Right atrium auricular region (tissue), 2 donors: ENCODE measurements around the gene EVA1A. TPM values are rescaled to one million over a fixed set of nuclear protein-coding genes. Genes with fewer than 3 reads are reported as not detected.

Experiments
- DNase-seq: peaks from one replicate; pipeline ENCODE4 v3.0.0-alpha.2; 2019; ENCODE audit warnings: low spot score
- H3K27ac ChIP-seq, 2 donors: fragments of 200-600 bp; sonication (generic); 1 replicate in 1 of 2; 2 replicates in 1 of 2; pipeline ENCODE4 v1.5.1; 2016 to 2019
- H3K27me3 ChIP-seq, 2 donors: fragments of 200-600 bp; sonication (generic); one replicate each; pipeline versions ENCODE4 v1.5.1 to v1.6.0; 2017 to 2019
- H3K36me3 ChIP-seq: fragments of 200-600 bp; sonication (generic); one replicate; pipeline ENCODE4 v1.5.1; 2016
- H3K4me1 ChIP-seq, 2 donors: fragments of 200-600 bp; sonication (generic); one replicate each; pipeline versions ENCODE4 v1.5.1 to v1.6.0; 2017 to 2019
- H3K4me3 ChIP-seq, 2 donors: fragments of 200-600 bp; sonication (generic); 1 replicate in 1 of 2; 2 replicates in 1 of 2; pipeline ENCODE4 v1.5.1; 2017 to 2019; ENCODE audit warnings: mild to moderate bottlenecking in 1 of 2, moderate library complexity in 1 of 2
- H3K9me3 ChIP-seq, 2 donors: fragments of 200-600 bp; sonication (generic); one replicate each; pipeline ENCODE4 v1.5.1; 2019
- total RNA-seq, 2 donors: library from RNA; depleted of rRNA; stranded (reverse); fragments of >200 nt; gene quantifications; one replicate each; pipeline ENCODE4 v1.1.0, GENCODE V29; 2016
- TF ChIP-seq, protein P1 (sequence below), 2 donors: fragments of 200-600 bp; sonication (generic); IDR thresholded peaks; one replicate each; pipeline ENCODE4 v1.5.1; 2019; ENCODE audit warnings: antibody characterized with exemption in 2 of 2

The EVA1A gene, protein sequence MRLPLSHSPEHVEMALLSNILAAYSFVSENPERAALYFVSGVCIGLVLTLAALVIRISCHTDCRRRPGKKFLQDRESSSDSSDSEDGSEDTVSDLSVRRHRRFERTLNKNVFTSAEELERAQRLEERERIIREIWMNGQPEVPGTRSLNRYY
- total RNA-seq: 1 to 10 TPM in 1 of 2 donors, under 1 TPM in 1; 0.47 to 1.2 TPM

DNA sequence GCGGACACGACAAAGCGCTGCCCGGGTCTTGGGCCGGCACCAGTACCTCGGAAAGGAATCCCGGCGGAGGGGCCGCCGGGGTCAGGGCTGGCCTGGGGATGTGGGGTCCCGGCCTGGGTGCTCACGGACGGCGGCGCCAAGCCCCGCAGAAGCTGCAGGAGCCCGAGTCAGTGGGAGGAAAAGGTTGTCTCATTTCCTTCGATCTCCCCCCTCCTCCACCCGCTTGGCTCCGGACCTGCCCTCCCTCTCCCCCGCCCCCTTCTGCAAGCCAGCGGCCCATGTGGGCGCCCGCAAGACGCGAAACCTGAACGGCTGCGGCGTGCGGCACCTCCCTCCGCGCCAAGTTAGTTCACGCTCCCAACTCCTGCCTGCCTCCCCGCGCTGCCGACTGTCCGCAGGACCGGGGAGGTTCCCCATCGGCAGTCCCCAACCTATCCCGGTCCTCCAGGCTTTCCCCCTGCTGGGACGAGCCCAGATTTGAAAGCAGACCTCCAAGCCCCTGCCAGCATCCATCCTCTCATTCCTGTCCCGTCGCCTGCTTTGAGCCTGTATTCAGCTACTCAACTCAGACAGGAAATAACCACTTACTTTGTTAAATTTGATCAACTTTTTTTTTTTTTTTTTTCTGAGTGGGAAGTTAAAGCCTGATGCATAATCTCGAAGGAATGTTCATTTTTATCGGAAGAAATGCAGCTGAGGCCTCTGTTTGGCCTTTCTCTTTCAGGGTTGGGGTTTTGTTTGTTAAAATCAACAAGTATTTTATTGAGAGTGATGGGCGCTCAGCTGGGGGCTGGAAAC, at the start of gene EVA1A:
Gene EVA1A (minus strand): TSS at position 172 of the 798 bp plus-strand sequence. CDS start 42,799 bp downstream, outside the sequence.
- H3K27me3 ChIP-seq: no peaks in the 10 kb centered on the region
- no peaks in the 10 kb centered on the region for H3K9me3 ChIP-seq
- TF ChIP-seq, protein P1, sequence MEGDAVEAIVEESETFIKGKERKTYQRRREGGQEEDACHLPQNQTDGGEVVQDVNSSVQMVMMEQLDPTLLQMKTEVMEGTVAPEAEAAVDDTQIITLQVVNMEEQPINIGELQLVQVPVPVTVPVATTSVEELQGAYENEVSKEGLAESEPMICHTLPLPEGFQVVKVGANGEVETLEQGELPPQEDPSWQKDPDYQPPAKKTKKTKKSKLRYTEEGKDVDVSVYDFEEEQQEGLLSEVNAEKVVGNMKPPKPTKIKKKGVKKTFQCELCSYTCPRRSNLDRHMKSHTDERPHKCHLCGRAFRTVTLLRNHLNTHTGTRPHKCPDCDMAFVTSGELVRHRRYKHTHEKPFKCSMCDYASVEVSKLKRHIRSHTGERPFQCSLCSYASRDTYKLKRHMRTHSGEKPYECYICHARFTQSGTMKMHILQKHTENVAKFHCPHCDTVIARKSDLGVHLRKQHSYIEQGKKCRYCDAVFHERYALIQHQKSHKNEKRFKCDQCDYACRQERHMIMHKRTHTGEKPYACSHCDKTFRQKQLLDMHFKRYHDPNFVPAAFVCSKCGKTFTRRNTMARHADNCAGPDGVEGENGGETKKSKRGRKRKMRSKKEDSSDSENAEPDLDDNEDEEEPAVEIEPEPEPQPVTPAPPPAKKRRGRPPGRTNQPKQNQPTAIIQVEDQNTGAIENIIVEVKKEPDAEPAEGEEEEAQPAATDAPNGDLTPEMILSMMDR (IDR thresholded peaks at IDR 0.05): no peak
- H3K27ac ChIP-seq: peak within 1 kb of the TSS in 1 of 2 donors; percentile 31
- peak within 1 kb of the TSS; percentile 36 to 57 for H3K4me3 ChIP-seq
- no peaks in the 10 kb centered on the region for H3K36me3 ChIP-seq
- peaks cover 0 to 13% of the 10 kb centered on the region in 2 donors for H3K4me1 ChIP-seq
- DNase-seq: no peak

DNA sequence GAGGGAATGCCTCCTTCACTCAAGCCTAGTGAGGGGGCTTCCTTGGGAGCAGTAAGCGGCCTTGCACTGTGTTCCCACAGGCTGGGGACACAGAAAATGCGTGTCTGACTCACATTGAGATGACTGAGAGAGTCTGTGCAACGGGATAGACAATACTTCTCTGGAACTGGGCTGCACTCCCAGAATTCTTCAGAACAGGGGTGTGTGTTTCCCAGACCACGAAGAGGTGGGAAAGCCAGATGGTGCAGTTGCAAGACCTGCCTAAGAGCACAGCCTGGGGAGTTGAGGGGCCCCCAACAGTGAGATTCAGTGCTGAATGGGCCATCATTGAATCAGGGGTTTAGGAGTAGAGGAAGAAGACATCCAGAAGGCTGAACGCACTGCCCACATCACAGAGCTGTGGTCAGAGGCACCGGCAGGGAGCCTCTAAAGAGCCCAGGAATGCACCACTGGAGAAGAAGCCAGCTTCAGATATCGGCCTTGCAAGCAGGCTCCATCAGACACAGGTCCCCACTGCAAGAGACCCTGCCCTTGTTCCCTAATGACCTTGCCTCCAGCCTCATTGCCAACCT, 49.3 kb upstream of the EVA1A start:
- Histone ChIP-seq H3K4me1 (peaks cover 0 to 4% of the 10 kb centered on the region in 2 donors), H3K27me3 (no peaks in the 10 kb centered on the region), H3K27ac (no peak overlapping the region), H3K4me3 (no peak overlapping the region), H3K36me3 (no peaks in the 10 kb centered on the region), H3K9me3 (no peaks in the 10 kb centered on the region)
- no peak for DNase-seq
- TF ChIP-seq, protein P1 (IDR thresholded peaks at IDR 0.05): no peak

DNA sequence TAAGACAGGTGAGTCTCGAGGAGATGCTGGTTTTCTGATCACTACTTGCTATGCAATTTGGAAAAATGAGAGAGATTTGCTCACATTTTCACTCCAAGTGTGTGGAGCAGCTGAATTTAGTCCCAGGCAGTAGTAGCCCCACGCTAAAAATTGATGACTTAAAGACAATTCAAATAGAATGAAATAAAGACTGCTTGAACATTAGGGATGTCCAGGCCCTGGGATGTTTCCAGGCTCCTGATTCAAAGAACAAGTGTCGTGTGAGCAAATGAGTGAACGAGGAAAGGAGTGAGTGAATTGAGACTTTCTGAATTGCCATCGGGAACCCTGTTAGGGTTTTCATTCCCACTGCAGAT, 48.6 kb upstream of the EVA1A start:
- DNase-seq: no peak
- Histone ChIP-seq H3K27ac (no peak overlapping the region), H3K4me1 (peaks cover 0 to 4% of the 10 kb centered on the region in 2 donors), H3K36me3 (no peaks in the 10 kb centered on the region), H3K4me3 (no peak overlapping the region), H3K9me3 (no peaks in the 10 kb centered on the region), H3K27me3 (no peaks in the 10 kb centered on the region)
- TF ChIP-seq, protein P1 (IDR thresholded peaks at IDR 0.05): no peak

DNA sequence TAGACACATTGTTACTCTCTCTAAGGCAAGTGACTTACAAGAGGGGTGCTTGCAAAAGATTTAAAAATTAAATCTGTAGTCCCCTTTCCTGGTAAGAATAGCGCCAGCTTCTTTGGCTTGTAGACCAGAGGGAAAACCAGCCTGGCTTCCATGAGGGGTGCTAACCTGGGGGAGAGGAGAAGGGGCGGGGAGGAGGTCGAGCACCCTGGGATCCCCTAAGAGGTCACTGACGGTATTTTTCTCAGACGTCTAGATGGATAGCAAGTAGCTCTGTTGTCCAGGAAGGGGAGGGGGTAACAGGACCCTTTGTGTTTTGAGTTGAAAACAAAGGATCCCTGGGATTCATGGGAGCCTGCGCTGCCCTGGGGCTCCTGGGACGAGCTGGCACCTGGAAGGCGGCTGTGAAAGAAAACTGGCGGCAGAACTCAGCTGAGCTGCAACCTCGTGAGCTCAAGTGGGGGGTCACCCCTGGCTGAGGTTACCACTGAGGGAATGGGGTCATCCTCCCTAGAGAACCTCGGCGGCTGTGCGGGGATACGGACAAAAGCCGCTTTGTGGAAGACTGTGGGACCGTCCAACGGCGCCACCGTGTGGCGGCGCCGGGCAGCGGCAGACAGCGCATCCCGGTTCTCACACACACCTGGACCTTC, 48.1 kb upstream of the EVA1A start:
- TF ChIP-seq, protein P1 (IDR thresholded peaks at IDR 0.05): peak; percentile 83 to 94
- no peak for DNase-seq
- H3K4me3 ChIP-seq: no peak overlapping the region
- no peaks in the 10 kb centered on the region for H3K36me3 ChIP-seq
- no peaks in the 10 kb centered on the region for H3K9me3 ChIP-seq
- H3K27me3 ChIP-seq: no peaks in the 10 kb centered on the region
- H3K27ac ChIP-seq: no peak overlapping the region
- peaks cover 0 to 4% of the 10 kb centered on the region in 2 donors for H3K4me1 ChIP-seq

DNA sequence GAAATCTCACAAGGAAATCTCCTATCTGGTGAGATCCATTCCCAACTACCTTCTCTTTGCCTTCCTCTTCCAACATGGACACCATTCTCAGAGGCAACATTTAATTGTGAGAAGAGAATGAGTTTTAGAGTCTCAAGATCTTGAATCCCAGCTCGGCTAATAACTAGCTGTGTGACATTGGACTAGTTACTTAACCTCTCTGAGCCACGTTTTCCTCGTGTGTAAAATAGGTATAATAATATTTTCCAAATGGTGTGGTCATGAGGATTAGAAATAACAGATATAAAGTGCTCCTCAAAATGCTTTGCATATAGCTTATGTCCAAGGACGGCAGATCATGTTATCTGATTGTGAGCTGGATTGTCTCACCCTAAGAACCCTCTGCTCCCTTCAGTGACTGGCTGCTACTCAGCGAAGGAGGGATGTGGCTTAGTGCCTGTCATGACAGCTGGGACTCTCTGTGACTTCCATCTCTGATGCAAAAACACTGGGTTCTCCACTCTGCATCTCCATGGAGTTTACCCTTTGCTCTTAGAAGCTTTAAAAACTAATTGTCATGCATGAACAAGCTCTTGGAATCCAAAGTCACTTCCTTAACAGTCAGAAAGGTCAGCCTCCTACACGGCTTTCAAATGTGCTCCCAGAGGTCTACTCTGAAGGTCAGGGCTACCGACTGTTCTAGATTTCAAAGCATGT, 47.4 kb upstream of the EVA1A start:
- H3K9me3 ChIP-seq: no peaks in the 10 kb centered on the region
- H3K27me3 ChIP-seq: no peaks in the 10 kb centered on the region

More for the DNA sequence above, 47.4 kb upstream of the EVA1A start:
- no peak overlapping the region for H3K4me3 ChIP-seq
- DNase-seq: no peak
- H3K36me3 ChIP-seq: no peaks in the 10 kb centered on the region
- H3K4me1 ChIP-seq: peaks cover 0 to 4% of the 10 kb centered on the region in 2 donors
- TF ChIP-seq, protein P1 (IDR thresholded peaks at IDR 0.05): no peak
- no peak overlapping the region for H3K27ac ChIP-seq
